GM13976 (cell line): Measurements from ENCODE around the gene MAP3K13.
"Not testable (repeated sequence)": the region's sequence is repeated elsewhere in the genome, so short reads cannot be mapped to it uniquely, and the experiment has no call there.

Experiments
- DNase-seq: peaks from one replicate; pipeline ENCODE4 v3.0.0; 2012; ENCODE audit warnings: low spot score
- in situ Hi-C: fragments of 300-500 bp; cut with MboI; formaldehyde crosslinking; loops from one replicate; pipeline ENCODE4 v1.12.0; 2022; ENCODE audit warnings: low sequenced_read_pairs, mixed read lengths, inconsistent platforms; ENCODE audit not compliant: unreplicated experiment
- TF ChIP-seq, protein P1 (sequence below): IDR thresholded peaks from 2 replicates; pipeline ENCODE4 v1.5.1; 2012; ENCODE audit warnings: borderline replicate concordance, mild to moderate bottlenecking; ENCODE audit not compliant: insufficient read depth; ENCODE audit errors: extremely low read depth, missing control alignments, control extremely low read depth

MAP3K13 gene

DNA sequence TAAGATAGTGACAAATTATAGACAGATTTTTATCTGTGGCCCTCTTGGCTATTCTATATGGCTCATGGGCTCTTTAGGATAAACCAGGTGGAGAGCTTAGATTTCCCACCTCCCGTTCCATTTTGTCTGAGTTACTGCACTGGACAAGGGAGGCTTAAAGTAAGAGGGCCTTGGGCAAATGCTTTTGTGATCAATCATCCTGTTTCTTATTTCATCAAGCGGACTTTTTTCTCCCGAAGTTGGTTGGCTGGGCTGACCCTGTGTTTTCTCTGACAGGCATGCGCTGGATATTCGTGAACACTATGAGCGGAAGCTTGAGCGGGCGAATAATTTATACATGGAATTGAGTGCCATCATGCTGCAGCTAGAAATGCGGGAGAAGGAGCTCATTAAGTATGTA, 102.5 kb downstream of the MAP3K13 start:
- in situ Hi-C loops, result no loop called here
- TF ChIP-seq, protein P1, sequence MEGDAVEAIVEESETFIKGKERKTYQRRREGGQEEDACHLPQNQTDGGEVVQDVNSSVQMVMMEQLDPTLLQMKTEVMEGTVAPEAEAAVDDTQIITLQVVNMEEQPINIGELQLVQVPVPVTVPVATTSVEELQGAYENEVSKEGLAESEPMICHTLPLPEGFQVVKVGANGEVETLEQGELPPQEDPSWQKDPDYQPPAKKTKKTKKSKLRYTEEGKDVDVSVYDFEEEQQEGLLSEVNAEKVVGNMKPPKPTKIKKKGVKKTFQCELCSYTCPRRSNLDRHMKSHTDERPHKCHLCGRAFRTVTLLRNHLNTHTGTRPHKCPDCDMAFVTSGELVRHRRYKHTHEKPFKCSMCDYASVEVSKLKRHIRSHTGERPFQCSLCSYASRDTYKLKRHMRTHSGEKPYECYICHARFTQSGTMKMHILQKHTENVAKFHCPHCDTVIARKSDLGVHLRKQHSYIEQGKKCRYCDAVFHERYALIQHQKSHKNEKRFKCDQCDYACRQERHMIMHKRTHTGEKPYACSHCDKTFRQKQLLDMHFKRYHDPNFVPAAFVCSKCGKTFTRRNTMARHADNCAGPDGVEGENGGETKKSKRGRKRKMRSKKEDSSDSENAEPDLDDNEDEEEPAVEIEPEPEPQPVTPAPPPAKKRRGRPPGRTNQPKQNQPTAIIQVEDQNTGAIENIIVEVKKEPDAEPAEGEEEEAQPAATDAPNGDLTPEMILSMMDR, result no peak
- no peak for DNase-seq

- in situ Hi-C loops, DNase-seq: not testable (repeated sequence)
These were observed 103.2 kb downstream of the MAP3K13 start for GRCh38 chr3:185466123-185466522.

DNA sequence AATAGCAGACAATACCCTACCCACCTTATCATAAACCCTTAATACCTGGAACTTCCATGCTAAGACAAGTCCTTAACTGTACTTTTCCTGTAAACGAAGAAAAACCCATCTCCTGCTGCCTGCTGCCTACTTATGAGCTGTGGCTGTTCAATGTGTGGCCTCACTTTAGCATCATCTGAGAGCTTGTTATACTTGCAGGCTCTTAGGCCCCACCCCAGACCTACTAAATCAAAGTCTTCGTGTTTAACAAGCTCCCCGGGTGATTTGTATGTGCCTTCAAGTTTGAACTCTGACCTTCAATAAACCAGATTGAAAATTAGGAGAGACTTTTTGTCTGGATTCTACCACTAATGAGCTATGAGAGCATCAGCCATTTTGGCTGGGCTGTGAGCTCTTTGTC, 106.6 kb downstream of the MAP3K13 start:
- in situ Hi-C loops, result no loop called here

GRCh38 chr3:185470323-185470722, 107.4 kb downstream of the MAP3K13 start:
- in situ Hi-C loops, result no loop called here
- TF ChIP-seq, protein P1, result no peak
- DNase-seq, result no peak

More for the DNA sequence above, 106.6 kb downstream of the MAP3K13 start:
- TF ChIP-seq, protein P1, result no peak
- DNase-seq, result no peak

DNA sequence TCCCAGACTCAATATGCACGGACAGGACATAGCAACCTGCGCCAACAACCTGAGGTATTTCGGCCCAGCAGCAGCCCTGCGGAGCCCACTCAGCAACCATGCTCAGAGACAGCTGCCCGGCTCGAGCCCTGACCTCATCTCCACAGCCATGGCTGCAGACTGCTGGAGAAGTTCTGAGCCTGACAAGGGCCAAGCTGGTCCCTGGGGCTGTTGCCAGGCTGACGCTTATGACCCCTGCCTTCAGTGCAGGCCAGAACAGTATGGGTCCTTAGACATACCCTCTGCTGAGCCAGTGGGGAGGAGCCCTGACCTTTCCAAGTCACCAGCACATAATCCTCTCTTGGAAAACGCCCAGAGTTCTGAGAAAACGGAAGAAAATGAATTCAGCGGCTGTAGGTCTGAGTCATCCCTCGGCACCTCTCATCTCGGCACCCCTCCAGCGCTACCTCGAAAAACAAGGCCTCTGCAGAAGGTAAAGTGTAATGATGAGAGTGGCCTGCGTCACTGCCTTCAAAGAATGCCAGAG, 110.4 kb downstream of the MAP3K13 start:
- TF ChIP-seq, protein P1, result no peak
- in situ Hi-C loops, result no loop called here
- no peak for DNase-seq

- DNase-seq, in situ Hi-C loops: not testable (repeated sequence)
These were observed 112.0 kb downstream of the MAP3K13 start for GRCh38 chr3:185474922-185475321.

DNA sequence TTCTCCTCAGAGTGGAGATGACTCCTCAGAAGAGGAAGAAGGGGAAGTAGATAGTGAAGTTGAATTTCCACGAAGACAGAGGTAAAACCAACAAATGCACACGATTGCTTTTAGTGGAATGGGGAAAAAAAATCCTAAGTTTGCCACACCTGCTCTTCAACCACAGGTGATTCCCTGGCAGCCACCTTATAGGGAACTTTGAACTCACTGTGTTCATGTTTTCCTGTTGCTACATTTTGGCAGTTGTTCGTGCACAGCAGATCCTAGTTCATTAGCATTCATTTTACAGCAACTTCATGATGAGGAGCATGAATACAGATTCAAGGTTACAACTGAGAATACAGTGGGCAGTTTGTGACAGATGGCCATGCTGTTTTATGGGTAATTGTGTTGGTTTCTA, 114.4 kb downstream of the MAP3K13 start:
- no peak for DNase-seq
- TF ChIP-seq, protein P1, result no peak
- in situ Hi-C loops, result no loop called here

DNA sequence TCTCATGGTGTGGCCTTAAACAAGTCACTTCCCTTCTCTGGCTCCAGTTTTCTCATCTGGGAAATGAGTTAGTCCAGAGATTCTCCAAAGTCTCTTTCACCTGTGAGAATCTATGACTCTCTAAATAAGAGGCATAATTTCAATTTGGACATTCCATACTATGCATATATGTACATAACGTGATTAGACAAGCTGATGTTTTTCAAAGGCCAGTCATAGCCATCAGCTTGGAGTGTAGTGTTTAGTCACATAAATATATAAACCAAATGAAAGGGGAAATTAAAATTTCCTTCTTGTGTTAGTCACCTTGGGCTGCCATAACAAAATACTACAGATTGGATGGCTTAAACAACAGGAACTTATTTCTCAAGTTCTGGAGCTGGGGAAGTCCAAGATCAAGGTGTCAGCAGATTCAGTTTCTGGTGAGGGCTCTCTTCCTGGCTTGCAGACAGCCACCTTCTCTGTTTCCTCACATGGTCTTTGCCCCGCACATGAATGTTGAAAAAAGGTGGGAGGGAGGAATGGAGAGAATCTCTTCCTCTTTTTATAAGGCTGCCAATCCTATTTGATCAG, 116.5 kb downstream of the MAP3K13 start:
- TF ChIP-seq, protein P1, result no peak
- in situ Hi-C loops, result no loop called here
- no peak for DNase-seq
